DND-41 (cell line): ENCODE measurements around the gene PDIA2.

Source experiments
- EZH2 ChIP-seq: IDR thresholded peaks from 3 replicates; pipeline ENCODE4 v1.6.1; 2012; ENCODE audit warnings: borderline replicate concordance, low read depth, mild to moderate bottlenecking, moderate library complexity, low read length, inconsistent platforms; ENCODE audit not compliant: severe bottlenecking
- TF ChIP-seq, protein P1 (sequence below): IDR thresholded peaks from 2 replicates; pipeline ENCODE4 v1.5.1; 2012; ENCODE audit warnings: borderline replicate concordance, low read length, moderate library complexity, mild to moderate bottlenecking; ENCODE audit not compliant: poor library complexity, severe bottlenecking; ENCODE audit errors: extremely low read depth

DNA sequence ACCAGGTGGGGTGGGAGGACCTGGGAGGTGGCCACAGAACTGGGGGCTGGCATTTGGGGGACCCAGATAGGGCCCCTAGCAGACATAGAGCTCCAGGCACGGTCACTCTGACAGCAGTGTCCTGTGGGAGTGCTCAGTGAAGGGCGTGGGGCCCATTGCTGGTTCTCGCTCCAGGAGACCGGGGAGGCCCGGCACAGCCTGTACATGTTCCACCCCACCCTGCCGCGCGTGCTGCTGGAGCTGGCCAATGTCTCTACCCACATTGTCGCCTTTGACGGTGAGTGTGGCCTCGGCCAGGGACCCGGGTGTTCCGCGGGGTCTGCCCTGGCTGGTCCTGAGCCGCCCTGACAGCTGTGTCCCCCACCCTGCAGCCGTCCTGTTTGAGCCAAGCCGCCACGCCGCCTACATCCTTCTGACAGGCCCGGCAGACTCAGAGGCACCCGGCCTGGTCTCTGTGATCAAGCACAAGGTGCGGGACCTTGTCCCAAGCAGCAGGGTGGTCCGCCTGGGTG lies 18.5 kb upstream of the PDIA2 start:
- TF ChIP-seq, protein P1, sequence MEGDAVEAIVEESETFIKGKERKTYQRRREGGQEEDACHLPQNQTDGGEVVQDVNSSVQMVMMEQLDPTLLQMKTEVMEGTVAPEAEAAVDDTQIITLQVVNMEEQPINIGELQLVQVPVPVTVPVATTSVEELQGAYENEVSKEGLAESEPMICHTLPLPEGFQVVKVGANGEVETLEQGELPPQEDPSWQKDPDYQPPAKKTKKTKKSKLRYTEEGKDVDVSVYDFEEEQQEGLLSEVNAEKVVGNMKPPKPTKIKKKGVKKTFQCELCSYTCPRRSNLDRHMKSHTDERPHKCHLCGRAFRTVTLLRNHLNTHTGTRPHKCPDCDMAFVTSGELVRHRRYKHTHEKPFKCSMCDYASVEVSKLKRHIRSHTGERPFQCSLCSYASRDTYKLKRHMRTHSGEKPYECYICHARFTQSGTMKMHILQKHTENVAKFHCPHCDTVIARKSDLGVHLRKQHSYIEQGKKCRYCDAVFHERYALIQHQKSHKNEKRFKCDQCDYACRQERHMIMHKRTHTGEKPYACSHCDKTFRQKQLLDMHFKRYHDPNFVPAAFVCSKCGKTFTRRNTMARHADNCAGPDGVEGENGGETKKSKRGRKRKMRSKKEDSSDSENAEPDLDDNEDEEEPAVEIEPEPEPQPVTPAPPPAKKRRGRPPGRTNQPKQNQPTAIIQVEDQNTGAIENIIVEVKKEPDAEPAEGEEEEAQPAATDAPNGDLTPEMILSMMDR, result no peak
- no peak for TF ChIP-seq EZH2
